ENCODE data around the gene MDN1. TPM values are rescaled to one million over a fixed set of nuclear protein-coding genes. Genes with fewer than 3 reads are reported as not detected.

MDN1 gene
- total and polyA plus RNA-seq, 2 of the 8 experiments (the other 6 are each of a cell fraction or from before 2014, with no cell fraction given) = 53.5 to 179 TPM

DNA sequence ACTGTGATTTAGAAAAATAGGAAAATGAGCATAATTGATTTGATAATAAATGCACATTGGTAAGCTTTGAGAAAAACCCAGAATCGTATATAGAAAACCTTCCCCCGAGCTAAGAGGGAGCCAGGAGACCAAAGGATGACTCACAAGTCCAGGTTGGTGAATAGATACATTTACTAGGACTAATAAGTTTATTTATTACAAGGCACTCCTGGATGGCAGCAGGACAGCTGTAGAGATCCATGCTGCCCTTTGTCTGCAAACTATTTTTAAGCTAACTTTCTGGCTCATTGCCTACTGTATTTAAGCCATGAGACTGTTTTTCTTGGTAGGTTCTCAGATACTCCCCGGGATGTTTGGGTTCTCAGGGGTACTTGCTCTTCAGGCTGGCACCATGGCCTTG, 23.5 kb upstream of the MDN1 start:
- ChIA-PET CTCF (ENCODE audit: partially characterized antibody) (interaction anchor here (0.9 to 1.6 kb wide), 2 partner anchors 50 to 306 kb away, joined by 3 read pairs; no protein-coding TSS in a partner anchor), POLR2A (ENCODE audit: partially characterized antibody) (interaction anchor here (0.9 to 2.3 kb wide), 5 partner anchors 9 to 28 kb away, joined by 3 to 9 read pairs (median 3); partner anchors contain the start of gene CASP8AP2)
- H3K4me2 ChIP-seq (ENCODE audit: insufficient read depth in 1 of 2, low read depth in 2 of 2, low read length in 2 of 2) = no peak overlapping the region
- peaks cover 0 to 67% of the 10 kb centered on the region in 2 experiments; a peak in 2 of 4 replicates for H3K79me2 ChIP-seq (ENCODE audit: control insufficient read depth in 1 of 2, insufficient read depth in 2 of 2, low read length in 2 of 2)
- no peak overlapping the region for H3K18ac ChIP-seq (ENCODE audit: extremely low read depth, low read length)
- H3K27me3 ChIP-seq (replicated peaks in 1 of 4; ENCODE audit: control insufficient read depth in 3 of 4, extremely low read depth in 1 of 4, insufficient read depth in 3 of 4, low read length in 3 of 4) = no peaks in the 10 kb centered on the region
- FAIRE-seq = no peak
- H4K5ac ChIP-seq (ENCODE audit: insufficient read length, low read depth, low read length) = no peak overlapping the region
- no peak overlapping the region for H2AK5ac ChIP-seq (ENCODE audit: low read depth, low read length)
- H4K91ac ChIP-seq (replicated peaks; ENCODE audit: insufficient read length, low read length) = no peak overlapping the region
- no peak overlapping the region for H3K9ac ChIP-seq (replicated peaks in 1 of 4; ENCODE audit: extremely low read depth in 1 of 4, low read depth in 3 of 4, low read length in 3 of 4)
- peaks cover 4 to 10% of the 10 kb centered on the region in 2 experiments for H4K20me1 ChIP-seq (replicated peaks in 1 of 2; ENCODE audit: control insufficient read depth in 1 of 2, insufficient read depth in 2 of 2, low read length in 2 of 2)
- no peak overlapping the region for H2BK5ac ChIP-seq (ENCODE audit: low read depth, low read length)
- no peak overlapping the region for H2BK120ac ChIP-seq (replicated peaks; ENCODE audit: low read depth, low read length)
- no peak for DNase-seq (ENCODE audit: low read depth in 1 of 2, low spot score in 2 of 2)
- no peak overlapping the region for H3K4me3 ChIP-seq (ENCODE audit: extremely low read depth in 1 of 4, insufficient read depth in 2 of 4, low read depth in 3 of 4, low read length in 4 of 4)
- no peak overlapping the region for H2BK15ac ChIP-seq (ENCODE audit: low read length)
- no peak overlapping the region for H3K56ac ChIP-seq (replicated peaks; ENCODE audit: insufficient read length, low read depth, low read length)
- H3K27ac ChIP-seq (ENCODE audit: low read depth, low read length) = no peak overlapping the region
- H3K14ac ChIP-seq (ENCODE audit: insufficient read length) = no peak overlapping the region
- H2BK20ac ChIP-seq (ENCODE audit: low read length) = no peak overlapping the region
- no peak overlapping the region for H3K23ac ChIP-seq (ENCODE audit: insufficient read length)
- H3K4ac ChIP-seq (replicated peaks; ENCODE audit: insufficient read length, low read depth, low read length) = no peak overlapping the region
- peaks cover 0 to 29% (median 2%) of the 10 kb centered on the region in 4 experiments; a peak in 2 of 8 replicates for H3K36me3 ChIP-seq (ENCODE audit: control insufficient read depth in 2 of 4, insufficient read depth in 4 of 4, low read length in 3 of 4)
- no peak overlapping the region for H2AFZ ChIP-seq (ENCODE audit: low read length)
- H3K9me3 ChIP-seq (ENCODE audit: insufficient read depth in 2 of 2, low read depth in 1 of 2, low read length in 1 of 2) = no peaks in the 10 kb centered on the region
- H3K79me1 ChIP-seq (ENCODE audit: low read depth, low read length) = peaks cover 3% of the 10 kb centered on the region; the same call in 1 of the 2 replicates
- H4K8ac ChIP-seq (ENCODE audit: extremely low read depth, insufficient read depth, low read length) = no peak overlapping the region
- no peak overlapping the region for H2BK12ac ChIP-seq (ENCODE audit: low read depth, low read length)
- H3K23me2 ChIP-seq (ENCODE audit: low read depth, low read length) = no peaks in the 10 kb centered on the region
- WGBS, 2 experiments (ENCODE audit: extremely low coverage in 1 of 2, insufficient coverage in 1 of 2, insufficient read length in 1 of 2, insufficient replicate concordance in 2 of 2, low coverage in 1 of 2, low lambda C conversion rate in 2 of 2, missing lambda C conversion rate in 1 of 2) = 89% methylated on average over 3 of the region's 3 CpGs; no CpG with 5 or more reads in 1 of the 2 experiments
- peaks cover 0 to 2% (median 0%) of the 10 kb centered on the region in 4 experiments; a peak in 3 of 7 replicates for H3K4me1 ChIP-seq (replicated peaks in 1 of 4; ENCODE audit: control insufficient read depth in 3 of 4, insufficient read depth in 4 of 4, low read length in 3 of 4)
- TF ChIP-seq SRF (IDR thresholded peaks at IDR 0.05; ENCODE audit: low read depth, low read length) (no peak), GABPA (IDR thresholded peaks at IDR 0.05; ENCODE audit: borderline replicate concordance, insufficient read depth, low read length) (no peak), BCL11A (IDR thresholded peaks at IDR 0.05; ENCODE audit: low read depth in 2 of 2, low read length in 2 of 2) (no peak), TAF7 (optimal IDR thresholded peaks at IDR 0.05; ENCODE audit: borderline replicate concordance, low read depth, low read length) (no peak), EGR1 (IDR thresholded peaks at IDR 0.05; ENCODE audit: borderline replicate concordance, low read depth, low read length) (no peak), RFX5 (IDR thresholded peaks at IDR 0.05; ENCODE audit: borderline replicate concordance, low read depth, low read length) (no peak), CBX5 (IDR thresholded peaks at IDR 0.05; ENCODE audit: low read depth, low read length) (no peak), BRCA1 (IDR thresholded peaks at IDR 0.05; ENCODE audit: low read depth, low read length) (no peak), TAF1 (IDR thresholded peaks at IDR 0.05; ENCODE audit: low read depth, low read length) (no peak), CBX8 (IDR thresholded peaks at IDR 0.05; ENCODE audit: borderline replicate concordance, low read depth, low read length) (no peak), BACH1 (IDR thresholded peaks at IDR 0.05; ENCODE audit: low read length) (no peak), CTBP2 (IDR thresholded peaks at IDR 0.05; ENCODE audit: borderline replicate concordance, insufficient read depth, insufficient read length, low read length) (no peak), POU5F1 (IDR thresholded peaks at IDR 0.05; ENCODE audit: low read depth, low read length) (no peak), HDAC6 (IDR thresholded peaks at IDR 0.05; ENCODE audit: low read depth, low read length) (no peak)
